PC-3 (cell line): ENCODE measurements around the gene SLFNL1. TPM values are rescaled to one million over a fixed set of nuclear protein-coding genes. Genes with fewer than 3 reads are reported as not detected.
A peak's percentile ranks its signal among the peaks of the same experiment; 100 is the strongest.

Experiments
- ATAC-seq: fragments of 200-7000 bp; cut with Tn5 transposase; 2 replicates; pipeline ENCODE4 v1.9.1; 2020; ENCODE audit warnings: mild to moderate bottlenecking, moderate library complexity
- BruUV-seq: library from RNA; stranded (reverse); fragments of 400-500 nt; replicated peaks from 2 replicates; lab custom pipeline; 2021; lab: Mats Ljungman, UMichigan
- CTCF ChIA-PET: fragments of 300-600 bp; sonication (Branson Sonifier 250); formaldehyde crosslinking; loops from one replicate; lab custom pipeline; 2022; ENCODE audit warnings: antibody characterized with exemption; lab: Charles Lee
- POLR2A ChIA-PET: fragments of 300-600 bp; sonication (Branson Sonifier 250); formaldehyde crosslinking; loops from one replicate; lab custom pipeline; 2022; ENCODE audit warnings: antibody characterized with exemption; ENCODE audit not compliant: unreplicated experiment; lab: Charles Lee
- DNase-seq: peaks from one replicate; pipeline ENCODE4 v3.0.0-alpha.2; 2015
- H2AFZ ChIP-seq: fragments of 300-600 bp; sonication (generic); 2 replicates; pipeline ENCODE4 v1.6.0; 2016; ENCODE audit warnings: antibody characterized with exemption, low read length
- H3F3A ChIP-seq: fragments of 300-600 bp; sonication (generic); one replicate; pipeline ENCODE4 v1.6.0; 2017; ENCODE audit warnings: antibody characterized with exemption, low read length, control low read depth, mild to moderate bottlenecking; ENCODE audit not compliant: unreplicated experiment
- H3K27ac ChIP-seq: fragments of 300-600 bp; sonication (generic); 2 replicates; pipeline ENCODE4 v1.5.1; 2016; ENCODE audit warnings: mild to moderate bottlenecking, low read length
- H3K27me3 ChIP-seq: fragments of 300-600 bp; sonication (generic); 2 replicates; pipeline ENCODE4 v1.6.1; 2016; ENCODE audit warnings: low read length, mixed read lengths
- H3K36me3 ChIP-seq: fragments of 300-600 bp; sonication (generic); 2 replicates; pipeline ENCODE4 v1.6.1; 2016; ENCODE audit warnings: low read depth, mixed run types, low read length, mixed read lengths
- H3K4me1 ChIP-seq: fragments of 300-600 bp; sonication (generic); 2 replicates; pipeline ENCODE4 v1.5.1; 2016; ENCODE audit warnings: low read length; ENCODE audit not compliant: insufficient read depth
- H3K4me2 ChIP-seq: fragments of 300-600 bp; sonication (generic); 2 replicates; pipeline ENCODE4 v1.6.0; 2016; ENCODE audit warnings: low read length
- H3K4me3 ChIP-seq: fragments of 300-600 bp; sonication (generic); 2 replicates; pipeline ENCODE4 v1.5.1; 2016; ENCODE audit warnings: mild to moderate bottlenecking, low read length, mixed read lengths
- H3K79me2 ChIP-seq: fragments of 300-600 bp; sonication (generic); 2 replicates; pipeline ENCODE4 v1.6.1; 2017; ENCODE audit warnings: low read length, mixed read lengths
- H3K9ac ChIP-seq: fragments of 300-600 bp; sonication (generic); 2 replicates; pipeline ENCODE4 v1.6.0; 2016; ENCODE audit warnings: mild to moderate bottlenecking, low read length
- H3K9me2 ChIP-seq: fragments of 300-600 bp; sonication (generic); replicated peaks from 2 replicates; pipeline ENCODE4 v1.6.1; 2016; ENCODE audit warnings: mixed run types, low read length, mixed read lengths
- H3K9me3 ChIP-seq: fragments of 300-600 bp; sonication (generic); 2 replicates; pipeline ENCODE4 v1.6.1; 2016; ENCODE audit warnings: low read length, mixed read lengths
- H4K20me1 ChIP-seq: fragments of 300-600 bp; sonication (generic); 2 replicates; pipeline ENCODE4 v1.6.1; 2016; ENCODE audit warnings: low read length, mixed read lengths
- CTCF ChIP-seq: fragments of 300-600 bp; sonication (generic); conservative IDR thresholded peaks from 2 replicates; pipeline ENCODE4 v1.5.1; 2017; ENCODE audit warnings: antibody characterized with exemption, low read depth, mild to moderate bottlenecking, low read length
- EZH2 ChIP-seq: fragments of 300-600 bp; sonication (generic); IDR thresholded peaks from one replicate; pipeline ENCODE4 v1.6.1; 2017; ENCODE audit warnings: antibody characterized with exemption, mild to moderate bottlenecking, low read length; ENCODE audit not compliant: unreplicated experiment
- EZH2phosphoT487 ChIP-seq: fragments of 300-600 bp; sonication (generic); IDR thresholded peaks from 2 replicates; pipeline ENCODE4 v1.6.1; 2018; ENCODE audit warnings: mild to moderate bottlenecking, antibody characterized with exemption, low read length, borderline replicate concordance
- intact Hi-C: fragments of 100-400 bp; cut with micrococcal nuclease; formaldehyde crosslinking; loops from 2 replicates; pipeline ENCODE4 v1.9.0; 2023
- total RNA-seq: library from RNA; depleted of rRNA; stranded (reverse); fragments of >200 nt; gene quantifications from 2 replicates; pipeline ENCODE4 v1.2.3, GENCODE V29; 2014

The SLFNL1 gene
- total RNA-seq, 1 experiment from 2014 or later, result 0.22 TPM

GRCh38 chr1:41005876-41006275 lies 15.6 kb downstream of the SLFNL1 start:
- Histone ChIP-seq H4K20me1 (peaks cover 14% of the 10 kb centered on the region; the same call in 1 of the 2 replicates), H3K9ac (no peak overlapping the region), H3K36me3 (peaks cover 92% of the 10 kb centered on the region), H2AFZ (no peak overlapping the region), H3K9me2 (no peaks in the 10 kb centered on the region), H3K9me3 (no peaks in the 10 kb centered on the region), H3K4me3 (no peak overlapping the region), H3K27ac (no peak overlapping the region), H3K4me2 (no peak overlapping the region), H3K4me1 (peaks cover 18% of the 10 kb centered on the region), H3F3A (peaks cover 11% of the 10 kb centered on the region), H3K79me2 (peaks cover 9% of the 10 kb centered on the region), H3K27me3 (no peaks in the 10 kb centered on the region)
- ATAC-seq, result no peak
- no peak for DNase-seq
- no TSS peak for BruUV-seq
- ChIA-PET POLR2A (no interaction called here), CTCF (no interaction called here)
- intact Hi-C loops, result no loop called here
- TF ChIP-seq EZH2phosphoT487, result no peak

- H3K9ac ChIP-seq, result no peak overlapping the region
- H3K4me2 ChIP-seq, result peak overlapping the region; percentile 6; the same call in 1 of the 2 replicates
- no peaks in the 10 kb centered on the region for H3K9me2 ChIP-seq
- H3K4me3 ChIP-seq, result no peak overlapping the region
- H4K20me1 ChIP-seq, result peaks cover 14% of the 10 kb centered on the region; the same call in 1 of the 2 replicates
- intact Hi-C loops, result loop anchor here (1.0 to 2.0 kb wide), 4 partner anchors 23 to 155 kb away; no protein-coding TSS in a partner anchor
- peak; percentile 99 for DNase-seq
- peaks cover 11% of the 10 kb centered on the region for H3F3A ChIP-seq
- H2AFZ ChIP-seq, result no peak overlapping the region
- TF ChIP-seq EZH2phosphoT487 (no peak), EZH2 (no peak), CTCF (peak; percentile 80)
- ChIA-PET CTCF (interaction anchor here (0.5 to 1.4 kb wide), 14 partner anchors 21 to 307 kb away, joined by 3 to 9 read pairs (median 4); partner anchors contain the start of gene CITED4), POLR2A (interaction anchor here (0.6 kb wide), 1 partner anchor 24 kb away, joined by 3 read pairs; the partner anchor contains the start of gene CTPS1)
- H3K27me3 ChIP-seq, result no peaks in the 10 kb centered on the region
- peak overlapping the region; percentile 7; the same call in 1 of the 2 replicates for H3K27ac ChIP-seq
- no peaks in the 10 kb centered on the region for H3K9me3 ChIP-seq
- H3K79me2 ChIP-seq, result peaks cover 9% of the 10 kb centered on the region
- peaks cover 87% of the 10 kb centered on the region for H3K36me3 ChIP-seq
- peak; percentile 99 for ATAC-seq
- BruUV-seq, result no TSS peak
- peaks cover 18% of the 10 kb centered on the region for H3K4me1 ChIP-seq
These were observed 17.8 kb downstream of the SLFNL1 start for GRCh38 chr1:41003640-41004220.

GRCh38 chr1:41003127-41003639 lies 18.3 kb downstream of the SLFNL1 start:
- Histone ChIP-seq H4K20me1 (peaks cover 14% of the 10 kb centered on the region; the same call in 1 of the 2 replicates), H3F3A (peaks cover 11% of the 10 kb centered on the region), H3K27me3 (no peaks in the 10 kb centered on the region), H3K4me2 (peak overlapping the region; percentile 6; the same call in 1 of the 2 replicates), H3K9ac (no peak overlapping the region), H3K36me3 (peaks cover 86% of the 10 kb centered on the region), H3K4me3 (no peak overlapping the region), H3K79me2 (peaks cover 9% of the 10 kb centered on the region), H3K9me3 (no peaks in the 10 kb centered on the region), H2AFZ (no peak overlapping the region), H3K9me2 (no peaks in the 10 kb centered on the region), H3K4me1 (peaks cover 18% of the 10 kb centered on the region), H3K27ac (peak overlapping the region; percentile 7; the same call in 1 of the 2 replicates)
- ChIA-PET POLR2A (interaction anchor here (0.6 kb wide), 1 partner anchor 24 kb away, joined by 3 read pairs; the partner anchor contains the start of gene CTPS1), CTCF (interaction anchor here (0.5 to 1.4 kb wide), 13 partner anchors 21 to 307 kb away, joined by 3 to 9 read pairs (median 5); partner anchors contain the start of gene CITED4)
- BruUV-seq, result no TSS peak
- ATAC-seq (peak; percentile 10), DNase-seq (no peak)
- intact Hi-C loops, result loop anchor here (1.0 to 2.0 kb wide), 4 partner anchors 22 to 155 kb away; no protein-coding TSS in a partner anchor
- TF ChIP-seq CTCF (no peak), EZH2 (no peak), EZH2phosphoT487 (no peak)
